H1 (cell line): ENCODE data around the gene ZFYVE1. TPM values are rescaled to one million over a fixed set of nuclear protein-coding genes. Genes with fewer than 3 reads are reported as not detected.

Experiments used
- CTCF ChIA-PET: fragments of 300-600 bp; sonication (Branson Sonifier 250); formaldehyde crosslinking; loops from one replicate; lab custom pipeline; 2021; ENCODE audit not compliant: partially characterized antibody; lab: Charles Lee
- POLR2A ChIA-PET: fragments of 300-600 bp; sonication (Branson Sonifier 250); formaldehyde crosslinking; loops from one replicate; lab custom pipeline; 2021; ENCODE audit warnings: inconsistent platforms; ENCODE audit not compliant: partially characterized antibody; lab: Charles Lee
- DNase-seq, 2 experiments: peaks; one replicate each; pipeline versions ENCODE4 v3.0.0 to v3.0.0-alpha.2; 2010 to 2022; ENCODE audit warnings: low spot score in 2 of 2, low read depth in 1 of 2, mixed read lengths in 1 of 2
- FAIRE-seq: peaks from 2 replicates; lab custom pipeline; 2011; peaks lifted over from hg19 to GRCh38; lab: Jason Lieb, UNC
- H2AFZ ChIP-seq: 2 replicates; pipeline ENCODE4 v1.8.1; 2012; ENCODE audit warnings: low read length, inconsistent platforms
- H2AK5ac ChIP-seq: 2 replicates; pipeline ENCODE4 v1.6.1; 2013; ENCODE audit warnings: low read depth, low read length
- H2BK120ac ChIP-seq: replicated peaks from 2 replicates; pipeline ENCODE3; 2013; ENCODE audit warnings: low read depth, low read length, inconsistent platforms
- H2BK12ac ChIP-seq: 2 replicates; pipeline ENCODE4 v1.6.1; 2013; ENCODE audit warnings: low read depth, low read length
- H2BK15ac ChIP-seq: 2 replicates; pipeline ENCODE4 v1.6.1; 2013; ENCODE audit warnings: low read length
- H2BK20ac ChIP-seq: 2 replicates; pipeline ENCODE4 v1.6.1; 2013; ENCODE audit warnings: low read length
- H2BK5ac ChIP-seq: 2 replicates; pipeline ENCODE4 v1.6.1; 2013; ENCODE audit warnings: low read depth, low read length
- H3K14ac ChIP-seq: 2 replicates; pipeline ENCODE4 v1.6.1; 2013; ENCODE audit warnings: inconsistent platforms; ENCODE audit not compliant: insufficient read length
- H3K18ac ChIP-seq: 2 replicates; pipeline ENCODE4 v1.6.1; 2013; ENCODE audit warnings: low read length; ENCODE audit errors: extremely low read depth
- H3K23ac ChIP-seq: 2 replicates; pipeline ENCODE4 v1.6.1; 2013; ENCODE audit warnings: inconsistent platforms; ENCODE audit not compliant: insufficient read length
- H3K23me2 ChIP-seq: 2 replicates; pipeline ENCODE4 v1.6.1; 2013; ENCODE audit warnings: low read depth, low read length
- H3K27ac ChIP-seq: 2 replicates; pipeline ENCODE4 v1.6.1; 2011; ENCODE audit warnings: low read depth, low read length, inconsistent platforms
- H3K27me3 ChIP-seq, 4 experiments: replicated peaks in 1 of 4; 1 replicate in 1 of 4; 2 replicates in 3 of 4; pipeline versions ENCODE4 v1.6.1 to v1.8.1; 2011 to 2013; ENCODE audit warnings: low read length in 3 of 4, mild to moderate bottlenecking in 3 of 4, inconsistent platforms in 2 of 4, mixed read lengths in 2 of 4, moderate library complexity in 1 of 4; ENCODE audit not compliant: control insufficient read depth in 3 of 4, insufficient read depth in 3 of 4; ENCODE audit errors: extremely low read depth in 1 of 4
- H3K36me3 ChIP-seq, 4 experiments: 2 replicates each; pipeline versions ENCODE4 v1.6.1 to v1.8.1; 2011 to 2013; ENCODE audit warnings: mild to moderate bottlenecking in 4 of 4, low read length in 3 of 4, moderate library complexity in 2 of 4, control low read depth in 1 of 4, inconsistent platforms in 1 of 4; ENCODE audit not compliant: insufficient read depth in 4 of 4, control insufficient read depth in 2 of 4
- H3K4ac ChIP-seq: replicated peaks from 2 replicates; pipeline ENCODE3; 2013; ENCODE audit warnings: low read length, low read depth, mixed read lengths, inconsistent platforms; ENCODE audit not compliant: insufficient read length
- H3K4me1 ChIP-seq, 4 experiments: replicated peaks in 1 of 4; 1 replicate in 1 of 4; 2 replicates in 3 of 4; pipeline versions ENCODE4 v1.6.1 to v1.8.1; 2011 to 2013; ENCODE audit warnings: low read length in 3 of 4, inconsistent platforms in 2 of 4, mixed read lengths in 1 of 4; ENCODE audit not compliant: insufficient read depth in 4 of 4, control insufficient read depth in 3 of 4
- H3K4me2 ChIP-seq, 2 experiments: 2 replicates each; pipeline versions ENCODE4 v1.6.1 to v1.8.1; 2011 to 2013; ENCODE audit warnings: low read depth in 2 of 2, low read length in 2 of 2, control low read depth in 1 of 2, inconsistent platforms in 1 of 2, mild to moderate bottlenecking in 1 of 2; ENCODE audit not compliant: insufficient read depth in 1 of 2
- H3K4me3 ChIP-seq, 4 experiments: fragments of 200-600, 300-600 bp in 1 of 4; sonication (generic), shearing (Covaris generic), sonication (Bioruptor Twin) in 1 of 4; 2 replicates each; pipeline versions ENCODE4 v1.5.1 to v1.8.1; 2011 to 2016; ENCODE audit warnings: low read length in 4 of 4, low read depth in 3 of 4, control low read depth in 2 of 4, inconsistent platforms in 2 of 4, mild to moderate bottlenecking in 2 of 4, mixed read lengths in 1 of 4, moderate library complexity in 1 of 4; ENCODE audit not compliant: insufficient read depth in 2 of 4; ENCODE audit errors: extremely low read depth in 1 of 4
- H3K56ac ChIP-seq: replicated peaks from 2 replicates; pipeline ENCODE3; 2013; ENCODE audit warnings: low read depth, mild to moderate bottlenecking, mixed read lengths, low read length, inconsistent platforms; ENCODE audit not compliant: insufficient read length
- H3K79me1 ChIP-seq: 2 replicates; pipeline ENCODE4 v1.6.1; 2013; ENCODE audit warnings: low read depth, low read length, control low read depth
- H3K79me2 ChIP-seq, 2 experiments: 2 replicates each; pipeline versions ENCODE4 v1.6.1 to v1.8.1; 2012 to 2013; ENCODE audit warnings: low read length in 2 of 2, mild to moderate bottlenecking in 2 of 2, inconsistent platforms in 1 of 2; ENCODE audit not compliant: insufficient read depth in 2 of 2, control insufficient read depth in 1 of 2
- H3K9ac ChIP-seq, 4 experiments: replicated peaks in 1 of 4; 1 replicate in 1 of 4; 2 replicates in 3 of 4; pipeline versions ENCODE4 v1.6.1 to v1.8.1; 2011 to 2013; ENCODE audit warnings: low read depth in 3 of 4, low read length in 3 of 4, control low read depth in 2 of 4, mild to moderate bottlenecking in 2 of 4, moderate library complexity in 2 of 4, inconsistent platforms in 1 of 4; ENCODE audit errors: extremely low read depth in 1 of 4
- H3K9me3 ChIP-seq, 2 experiments: 2 replicates each; pipeline versions ENCODE4 v1.6.1 to v1.8.1; 2012 to 2013; ENCODE audit warnings: mild to moderate bottlenecking in 2 of 2, moderate library complexity in 2 of 2, control low read depth in 1 of 2, inconsistent platforms in 1 of 2, low read depth in 1 of 2, low read length in 1 of 2, mixed read lengths in 1 of 2; ENCODE audit not compliant: insufficient read depth in 2 of 2
- H4K20me1 ChIP-seq, 2 experiments: replicated peaks in 1 of 2; 2 replicates each; pipeline versions ENCODE3 to v1.8.1; 2011 to 2013; ENCODE audit warnings: inconsistent platforms in 2 of 2, low read length in 2 of 2, mild to moderate bottlenecking in 1 of 2; ENCODE audit not compliant: insufficient read depth in 2 of 2, control insufficient read depth in 1 of 2
- H4K5ac ChIP-seq: 2 replicates; pipeline ENCODE4 v1.6.1; 2013; ENCODE audit warnings: low read length, low read depth, mixed read lengths, inconsistent platforms; ENCODE audit not compliant: insufficient read length
- H4K8ac ChIP-seq: 2 replicates; pipeline ENCODE4 v1.8.0; 2013; ENCODE audit warnings: mild to moderate bottlenecking, moderate library complexity, low read length, inconsistent platforms; ENCODE audit not compliant: insufficient read depth; ENCODE audit errors: extremely low read depth
- H4K91ac ChIP-seq: replicated peaks from 2 replicates; pipeline ENCODE3; 2013; ENCODE audit warnings: low read length, mixed read lengths, inconsistent platforms; ENCODE audit not compliant: insufficient read length
- SP1 ChIP-seq: IDR thresholded peaks from 2 replicates; pipeline ENCODE4 v1.6.1; 2011; ENCODE audit warnings: low read depth, low read length
- WGBS, 2 experiments: shearing (Covaris generic) in 1 of 2; methylation state at CpG; one replicate each; pipeline versions ENCODE4 v1.1.6 to v1.1.7; 2013 to 2015; ENCODE audit warnings: low lambda C conversion rate in 2 of 2, mixed read lengths in 2 of 2, inconsistent platforms in 1 of 2, low coverage in 1 of 2, missing lambda C conversion rate in 1 of 2; ENCODE audit not compliant: insufficient replicate concordance in 2 of 2, insufficient coverage in 1 of 2, insufficient read length in 1 of 2; ENCODE audit errors: extremely low coverage in 1 of 2, missing lambda C conversion rate in 1 of 2; 5-methylcytosine and 5-hydroxymethylcytosine counted together
- polyA plus RNA-seq, 7 experiments: library from polyadenylated mRNA; depleted of rRNA in 3 of 7; stranded (reverse) in 5 of 7; unstranded in 2 of 7; fragments of >200 nt in 5 of 7; fragments of 200-250 nt in 2 of 7; gene quantifications; 1 replicate in 5 of 7; 2 replicates in 1 of 7; 4 replicates in 1 of 7; pipeline versions ENCODE4 v1.2.1 to v1.2.3, GENCODE V29; 2011 to 2013; ENCODE audit warnings: missing spikeins in 2 of 7, mixed read lengths in 2 of 7
- total RNA-seq: library from RNA; stranded (reverse); fragmentation: NEBNext Ultra II Directional; extraction: Animal tissue kit (Norgen Biotek cat#: 25700); gene quantifications from 2 replicates; pipeline ENCODE4 v1.2.1, GENCODE V29; 2021
- TF ChIP-seq, protein P1 (sequence below), 3 experiments: IDR thresholded peaks; 1 replicate in 2 of 3; 2 replicates in 1 of 3; pipeline versions ENCODE4 v1.5.1 to v1.6.1; 2011; ENCODE audit warnings: low read length in 3 of 3, mild to moderate bottlenecking in 3 of 3, inconsistent platforms in 2 of 3, low read depth in 1 of 3, moderate library complexity in 1 of 3; ENCODE audit not compliant: insufficient read depth in 1 of 3; ENCODE audit errors: control extremely low read depth in 1 of 3

ZFYVE1 gene
- total and polyA plus RNA-seq, 2 of the 8 experiments (the other 6 are each of a cell fraction or from before 2014, with no cell fraction given) = 9.8 to 12.5 TPM

GRCh38 chr14:72928872-72929271 is 98.0 kb downstream of the ZFYVE1 start:
- Histone ChIP-seq H4K91ac (no peak overlapping the region), H3K79me2 (peaks cover 0 to 14% of the 10 kb centered on the region in 2 experiments; a peak in 2 of 4 replicates), H4K8ac (no peak overlapping the region), H3K27me3 (peaks cover 0 to 10% (median 8%) of the 10 kb centered on the region in 4 experiments; a peak in 5 of 7 replicates), H3K18ac (no peak overlapping the region), H3K23ac (no peak overlapping the region), H3K14ac (no peak overlapping the region), H2AK5ac (no peak overlapping the region), H3K9me3 (no peaks in the 10 kb centered on the region), H2BK5ac (no peak overlapping the region; the same call in 1 of the 2 replicates), H2BK20ac (no peak overlapping the region), H3K4me3 (no peak overlapping the region), H2BK120ac (no peak overlapping the region), H2BK12ac (no peak overlapping the region), H3K23me2 (peaks cover 11% of the 10 kb centered on the region), H3K4ac (no peak overlapping the region), H2BK15ac (no peak overlapping the region), H3K27ac (no peak overlapping the region), H4K20me1 (no peaks in the 10 kb centered on the region), H3K4me2 (no peak overlapping the region; a peak in 1 of 4 replicates), H2AFZ (no peak overlapping the region), H3K4me1 (peaks cover 0 to 3% (median 2%) of the 10 kb centered on the region in 4 experiments; a peak in 5 of 7 replicates), H4K5ac (no peak overlapping the region), H3K56ac (no peak overlapping the region), H3K9ac (no peak overlapping the region), H3K36me3 (no peaks in the 10 kb centered on the region; a peak in 1 of 8 replicates), H3K79me1 (peaks cover 3% of the 10 kb centered on the region; the same call in 1 of the 2 replicates)
- no peak for DNase-seq
- TF ChIP-seq, protein P1, sequence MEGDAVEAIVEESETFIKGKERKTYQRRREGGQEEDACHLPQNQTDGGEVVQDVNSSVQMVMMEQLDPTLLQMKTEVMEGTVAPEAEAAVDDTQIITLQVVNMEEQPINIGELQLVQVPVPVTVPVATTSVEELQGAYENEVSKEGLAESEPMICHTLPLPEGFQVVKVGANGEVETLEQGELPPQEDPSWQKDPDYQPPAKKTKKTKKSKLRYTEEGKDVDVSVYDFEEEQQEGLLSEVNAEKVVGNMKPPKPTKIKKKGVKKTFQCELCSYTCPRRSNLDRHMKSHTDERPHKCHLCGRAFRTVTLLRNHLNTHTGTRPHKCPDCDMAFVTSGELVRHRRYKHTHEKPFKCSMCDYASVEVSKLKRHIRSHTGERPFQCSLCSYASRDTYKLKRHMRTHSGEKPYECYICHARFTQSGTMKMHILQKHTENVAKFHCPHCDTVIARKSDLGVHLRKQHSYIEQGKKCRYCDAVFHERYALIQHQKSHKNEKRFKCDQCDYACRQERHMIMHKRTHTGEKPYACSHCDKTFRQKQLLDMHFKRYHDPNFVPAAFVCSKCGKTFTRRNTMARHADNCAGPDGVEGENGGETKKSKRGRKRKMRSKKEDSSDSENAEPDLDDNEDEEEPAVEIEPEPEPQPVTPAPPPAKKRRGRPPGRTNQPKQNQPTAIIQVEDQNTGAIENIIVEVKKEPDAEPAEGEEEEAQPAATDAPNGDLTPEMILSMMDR (IDR thresholded peaks at IDR 0.05; ENCODE audit: control extremely low read depth in 1 of 3, insufficient read depth in 1 of 3, low read depth in 1 of 3, low read length in 3 of 3) = no peak
- TF ChIP-seq SP1 = no peak
- POLR2A ChIA-PET = interaction anchor here (0.6 kb wide), 1 partner anchor 749 kb away, joined by 3 read pairs; no protein-coding TSS in a partner anchor
- WGBS, 2 experiments = 93% methylated on average over 11 of the region's 21 CpGs; no CpG with 5 or more reads in 1 of the 2 experiments
- no peak for FAIRE-seq
- CTCF ChIA-PET = interaction anchor here (2.0 kb wide), 1 partner anchor 20 kb away, joined by 16 read pairs; no protein-coding TSS in a partner anchor
